ENCODE results near the gene ALDH3B2. TPM values are rescaled to one million over a fixed set of nuclear protein-coding genes. Genes with fewer than 3 reads are reported as not detected.

The ALDH3B2 gene
- total RNA-seq, 4 donors from 2014 or later: not detected

GRCh38 chr11:67699521-67699920 lies 25.1 kb upstream of the ALDH3B2 start:
- no peaks in the 10 kb centered on the region for H3K36me3 ChIP-seq
- H3K27ac ChIP-seq: no peak overlapping the region
- no peaks in the 10 kb centered on the region for H3K4me1 ChIP-seq
- TF ChIP-seq POLR2A (IDR thresholded peaks at IDR 0.05) (no peak), CTCF (IDR thresholded peaks at IDR 0.05 in 4 of 5, conservative IDR thresholded peaks at IDR 0.05 in 1 of 5) (no peak)
- ATAC-seq (no peak), DNase-seq (no peak)
- no peaks in the 10 kb centered on the region for H3K9me3 ChIP-seq
- in situ Hi-C loops (cut with MboI; ENCODE audit: low sequenced_read_pairs in 4 of 4) (no loop called here), intact Hi-C loops (cut with DNase I; ENCODE audit: low total_unique reads) (no loop called here)
- H3K27me3 ChIP-seq: peaks cover 4 to 24% (median 15%) of the 10 kb centered on the region in 3 donors
- H3K4me3 ChIP-seq: no peak overlapping the region

GRCh38 chr11:67698247-67698646 lies 23.8 kb upstream of the ALDH3B2 start:
- Histone ChIP-seq H3K27me3 (peaks cover 4 to 24% (median 15%) of the 10 kb centered on the region in 3 donors), H3K4me1 (no peaks in the 10 kb centered on the region), H3K27ac (no peak overlapping the region), H3K36me3 (no peaks in the 10 kb centered on the region), H3K4me3 (no peak overlapping the region), H3K9me3 (no peaks in the 10 kb centered on the region)
- in situ Hi-C loops (cut with MboI; ENCODE audit: low sequenced_read_pairs in 4 of 4): no loop called here
- intact Hi-C loops (cut with DNase I; ENCODE audit: low total_unique reads): no loop called here
- ATAC-seq (no peak), DNase-seq (no peak)
- no peak for TF ChIP-seq POLR2A (IDR thresholded peaks at IDR 0.05)
- TF ChIP-seq CTCF (IDR thresholded peaks at IDR 0.05 in 4 of 5, conservative IDR thresholded peaks at IDR 0.05 in 1 of 5): no peak

- TF ChIP-seq POLR2A (IDR thresholded peaks at IDR 0.05) (no peak), CTCF (IDR thresholded peaks at IDR 0.05 in 4 of 5, conservative IDR thresholded peaks at IDR 0.05 in 1 of 5) (no peak)
- no peaks in the 10 kb centered on the region for H3K36me3 ChIP-seq
- intact Hi-C loops (cut with DNase I; ENCODE audit: low total_unique reads): no loop called here
- no peaks in the 10 kb centered on the region for H3K4me1 ChIP-seq
- DNase-seq (no peak), ATAC-seq (no peak)
- in situ Hi-C loops (cut with MboI; ENCODE audit: low sequenced_read_pairs in 4 of 4): no loop called here
- no peak overlapping the region for H3K4me3 ChIP-seq
- no peaks in the 10 kb centered on the region for H3K9me3 ChIP-seq
- H3K27me3 ChIP-seq: peaks cover 4 to 24% (median 15%) of the 10 kb centered on the region in 3 donors
- H3K27ac ChIP-seq: no peak overlapping the region
Measured at GRCh38 chr11:67697846-67698245, 23.4 kb upstream of the ALDH3B2 start.

GRCh38 chr11:67696998-67697397 lies 22.6 kb upstream of the ALDH3B2 start:
- Histone ChIP-seq H3K27ac (no peak overlapping the region), H3K4me1 (no peaks in the 10 kb centered on the region), H3K36me3 (no peaks in the 10 kb centered on the region), H3K9me3 (no peaks in the 10 kb centered on the region), H3K4me3 (no peak overlapping the region), H3K27me3 (peaks cover 4 to 24% (median 15%) of the 10 kb centered on the region in 3 donors)
- ATAC-seq: no peak
- no peak for TF ChIP-seq POLR2A (IDR thresholded peaks at IDR 0.05)
- no peak for TF ChIP-seq CTCF (IDR thresholded peaks at IDR 0.05 in 4 of 5, conservative IDR thresholded peaks at IDR 0.05 in 1 of 5)
- in situ Hi-C loops (cut with MboI; ENCODE audit: low sequenced_read_pairs in 4 of 4): no loop called here
- intact Hi-C loops (cut with DNase I; ENCODE audit: low total_unique reads): no loop called here
- no peak for DNase-seq

GRCh38 chr11:67695606-67696005 lies 21.2 kb upstream of the ALDH3B2 start:
- Histone ChIP-seq H3K27ac (no peak overlapping the region), H3K4me1 (no peaks in the 10 kb centered on the region), H3K36me3 (no peaks in the 10 kb centered on the region), H3K27me3 (peaks cover 4 to 21% (median 15%) of the 10 kb centered on the region in 3 donors), H3K4me3 (no peak overlapping the region), H3K9me3 (no peaks in the 10 kb centered on the region)
- intact Hi-C loops (cut with DNase I; ENCODE audit: low total_unique reads): no loop called here
- no peak for ATAC-seq
- TF ChIP-seq CTCF (IDR thresholded peaks at IDR 0.05 in 4 of 5, conservative IDR thresholded peaks at IDR 0.05 in 1 of 5): no peak
- TF ChIP-seq POLR2A (IDR thresholded peaks at IDR 0.05): no peak
- no peak for DNase-seq
- in situ Hi-C loops (cut with MboI; ENCODE audit: low sequenced_read_pairs in 4 of 4): no loop called here

Data from gastrocnemius medialis (tissue), 4 donors.